HepG2 (cell line): ENCODE measurements around the gene NR0B1. TPM values are rescaled to one million over a fixed set of nuclear protein-coding genes. Genes with fewer than 3 reads are reported as not detected.

Experiments used
- ATAC-seq: fragments of 200-7000 bp; cut with Tn5 transposase; 3 replicates; pipeline ENCODE4 v1.9.1; 2020; ENCODE audit warnings: mild to moderate bottlenecking, moderate library complexity
- BruUV-seq: library from RNA; stranded (reverse); fragments of 400-500 nt; replicated peaks from 2 replicates; lab custom pipeline; 2021; lab: Mats Ljungman, UMichigan
- CTCF ChIA-PET: fragments of 300-600 bp; formaldehyde crosslinking; extraction: SDS; loops from one replicate; lab custom pipeline; 2021; ENCODE audit warnings: low total read pairs, inconsistent platforms, low intra/inter-chr PET ratio; lab: Yijun Ruan, JAX
- POLR2A ChIA-PET: fragments of 350-600 bp; sonication (Branson Sonifier 250); formaldehyde crosslinking; loops from one replicate; lab custom pipeline; 2020; ENCODE audit warnings: antibody characterized with exemption, inconsistent platforms; lab: Yijun Ruan, JAX
- DNase-seq: peaks from one replicate; pipeline ENCODE4 v3.0.0-alpha.2; 2015; ENCODE audit warnings: low spot score
- FAIRE-seq: peaks from 3 replicates; lab custom pipeline; 2011; peaks lifted over from hg19 to GRCh38; lab: Jason Lieb, UNC
- H2AFZ ChIP-seq: one replicate; pipeline ENCODE4 v1.6.1; 2011; ENCODE audit warnings: low read length, inconsistent platforms
- H3K27ac ChIP-seq: fragments of 300-600 bp; 3 replicates; pipeline ENCODE4 v1.8.0; 2011; ENCODE audit warnings: mixed run types, mild to moderate bottlenecking, mixed read lengths, low read length, inconsistent platforms; ENCODE audit not compliant: insufficient read depth; ENCODE audit errors: extremely low read length
- H3K27me3 ChIP-seq, 2 experiments: fragments of 200-600 bp in 1 of 2; 2 replicates in 1 of 2; 3 replicates in 1 of 2; pipeline versions ENCODE4 v1.6.0 to v1.8.0; 2011; ENCODE audit warnings: low read length in 2 of 2, mild to moderate bottlenecking in 2 of 2, moderate library complexity in 2 of 2, inconsistent platforms in 1 of 2; ENCODE audit not compliant: insufficient read depth in 2 of 2, control insufficient read depth in 1 of 2
- H3K36me3 ChIP-seq, 2 experiments: fragments of 200-600 bp in 1 of 2; replicated peaks in 1 of 2; 2 replicates in 1 of 2; 3 replicates in 1 of 2; pipeline versions ENCODE4 v1.5.1 to v1.8.0; 2011; ENCODE audit warnings: low read length in 2 of 2, inconsistent platforms in 1 of 2; ENCODE audit not compliant: insufficient read depth in 2 of 2, control insufficient read depth in 1 of 2
- H3K4me1 ChIP-seq: 2 replicates; pipeline ENCODE4 v1.5.1; 2012; ENCODE audit warnings: low read length, inconsistent platforms; ENCODE audit not compliant: insufficient read depth
- H3K4me2 ChIP-seq: 2 replicates; pipeline ENCODE4 v1.6.0; 2011; ENCODE audit warnings: low read depth, low read length, inconsistent platforms
- H3K4me3 ChIP-seq, 3 experiments: fragments of 200-600 bp in 1 of 3; sonication (generic), shearing (Covaris generic) in 1 of 3; replicated peaks in 1 of 3; 2 replicates each; pipeline ENCODE4 v1.5.1; 2011 to 2016; ENCODE audit warnings: low read length in 3 of 3, inconsistent platforms in 2 of 3, low read depth in 2 of 3, mild to moderate bottlenecking in 2 of 3, control low read depth in 1 of 3, mixed read lengths in 1 of 3; ENCODE audit not compliant: insufficient read depth in 1 of 3
- H3K79me2 ChIP-seq: one replicate; pipeline ENCODE4 v1.6.1; 2011; ENCODE audit warnings: low read length, inconsistent platforms; ENCODE audit not compliant: insufficient read depth
- H3K9ac ChIP-seq: 2 replicates; pipeline ENCODE4 v1.6.0; 2011; ENCODE audit warnings: mild to moderate bottlenecking, low read depth, low read length, inconsistent platforms; ENCODE audit not compliant: insufficient read depth
- H3K9me3 ChIP-seq: 2 replicates; pipeline ENCODE4 v1.5.1; 2012; ENCODE audit warnings: mild to moderate bottlenecking, low read length
- H4K20me1 ChIP-seq: 2 replicates; pipeline ENCODE4 v1.6.0; 2011; ENCODE audit warnings: inconsistent platforms, mild to moderate bottlenecking, low read length, moderate library complexity; ENCODE audit not compliant: insufficient read depth
- CENPBD1 ChIP-seq: sonication (generic); formaldehyde crosslinking; IDR thresholded peaks from 2 replicates; pipeline ENCODE4 v1.8.0; 2022; ENCODE audit warnings: missing genetic modification reagents, low read depth, mild to moderate bottlenecking, borderline replicate concordance
- EHMT2 ChIP-seq: fragments of 200-600 bp; sonication (generic); IDR thresholded peaks from 2 replicates; pipeline ENCODE4 v1.7.0; 2017; ENCODE audit warnings: antibody characterized with exemption, low read depth, low read length, borderline replicate concordance
- ESRRA ChIP-seq: sonication (generic); formaldehyde crosslinking; IDR thresholded peaks from 2 replicates; pipeline ENCODE4 v1.5.1; 2020; ENCODE audit warnings: mild to moderate bottlenecking, low read depth, missing genetic modification reagents
- ETS1 ChIP-seq: sonication (generic); formaldehyde crosslinking; IDR thresholded peaks from 2 replicates; pipeline ENCODE4 v1.4.0; 2020; ENCODE audit warnings: missing genetic modification reagents
- KAT7 ChIP-seq: IDR thresholded peaks from 2 replicates; pipeline ENCODE4 v1.6.1; 2018; ENCODE audit warnings: borderline replicate concordance, missing compliant biosample characterization
- MZF1 ChIP-seq: sonication (generic); formaldehyde crosslinking; IDR thresholded peaks from 2 replicates; pipeline ENCODE4 v1.8.1; 2023; ENCODE audit warnings: mild to moderate bottlenecking, missing genetic modification reagents, borderline replicate concordance
- NCOA5 ChIP-seq: sonication (generic); formaldehyde crosslinking; IDR thresholded peaks from 2 replicates; pipeline ENCODE4 v1.4.0; 2020; ENCODE audit warnings: missing genetic modification reagents
- NCOR1 ChIP-seq: fragments of 200-600 bp; sonication (generic); IDR thresholded peaks from 2 replicates; pipeline ENCODE4 v1.7.0; 2017; ENCODE audit warnings: antibody characterized with exemption, low read length, borderline replicate concordance
- NFAT5 ChIP-seq: sonication (generic); formaldehyde crosslinking; IDR thresholded peaks from 2 replicates; pipeline ENCODE4 v1.4.0; 2020; ENCODE audit warnings: missing genetic modification reagents
- NR3C1 ChIP-seq: sonication (generic); formaldehyde crosslinking; IDR thresholded peaks from 2 replicates; pipeline ENCODE4 v1.4.0; 2020; ENCODE audit warnings: missing genetic modification reagents
- ONECUT2 ChIP-seq: sonication (generic); formaldehyde crosslinking; IDR thresholded peaks from 2 replicates; pipeline ENCODE4 v1.4.0; 2020; ENCODE audit warnings: missing genetic modification reagents
- PHB2 ChIP-seq: fragments of 450-650 bp; IDR thresholded peaks from 2 replicates; pipeline ENCODE4 v1.6.1; 2018; ENCODE audit not compliant: partially characterized antibody
- ZEB1 ChIP-seq: IDR thresholded peaks from 2 replicates; pipeline ENCODE4 v1.6.1; 2012; ENCODE audit warnings: mild to moderate bottlenecking, low read depth, inconsistent platforms; ENCODE audit not compliant: insufficient replicate concordance
- ZFP62 ChIP-seq: sonication (generic); formaldehyde crosslinking; IDR thresholded peaks from 2 replicates; pipeline ENCODE4 v1.4.0; 2020; ENCODE audit warnings: missing genetic modification reagents
- ZFP90 ChIP-seq: sonication (generic); formaldehyde crosslinking; IDR thresholded peaks from 2 replicates; pipeline ENCODE4 v1.8.0; 2022; ENCODE audit warnings: missing genetic modification reagents, mild to moderate bottlenecking, inconsistent platforms, borderline replicate concordance
- ZNF251 ChIP-seq: sonication (generic); formaldehyde crosslinking; IDR thresholded peaks from 2 replicates; pipeline ENCODE4 v1.9.0; 2021; ENCODE audit warnings: mild to moderate bottlenecking, missing genetic modification reagents
- ZNF382 ChIP-seq: sonication (generic); formaldehyde crosslinking; IDR thresholded peaks from 2 replicates; pipeline ENCODE4 v1.5.0; 2020; ENCODE audit warnings: missing genetic modification reagents, mild to moderate bottlenecking, borderline replicate concordance
- in situ Hi-C: cut with HindIII; loops from 2 replicates; pipeline ENCODE4 v1.10.0; 2017; ENCODE audit warnings: low pct_unique_long_range_greater_than_20kb; ENCODE audit not compliant: extremely low pct_ligation_motif_present
- intact Hi-C: fragments of 100-400 bp; cut with micrococcal nuclease; formaldehyde crosslinking; loops from one replicate; pipeline ENCODE4 v1.10.0; 2022; ENCODE audit not compliant: unreplicated experiment
- polyA plus RNA-seq, 8 experiments: library from polyadenylated mRNA; depleted of rRNA in 3 of 8; stranded (reverse) in 7 of 8; unstranded in 1 of 8; fragments of >200 nt; fragmentation: Illumina TruSeq in 4 of 8; extraction: Trizol in 4 of 8; gene quantifications; 2 replicates each; pipeline versions ENCODE4 v1.2.1 to v1.2.3, GENCODE V29; 2011 to 2016; ENCODE audit warnings: low read depth in 4 of 8, missing spikeins in 1 of 8, mixed read lengths in 1 of 8; ENCODE audit not compliant: insufficient read depth in 1 of 8
- total RNA-seq, 5 experiments: library from RNA; depleted of rRNA; stranded (reverse); fragments of >200 nt; fragmentation: Illumina TruSeq; extraction: Trizol; gene quantifications; 2 replicates each; pipeline ENCODE4 v1.2.3, GENCODE V29; 2016; ENCODE audit warnings: low read depth in 1 of 5

NR0B1 gene
- total and polyA plus RNA-seq, 2 of the 13 experiments (the other 11 are each of a cell fraction or from before 2014, with no cell fraction given), result not detected

- POLR2A ChIA-PET, result no interaction called here
- H3K4me1 ChIP-seq, result no peaks in the 10 kb centered on the region
- DNase-seq (no peak), FAIRE-seq (no peak), ATAC-seq (no peak)
- no peak overlapping the region for H2AFZ ChIP-seq
- no peaks in the 10 kb centered on the region for H4K20me1 ChIP-seq
- H3K79me2 ChIP-seq, result no peaks in the 10 kb centered on the region
- H3K4me3 ChIP-seq, result no peak overlapping the region
- in situ Hi-C loops, result no loop called here
- no TSS peak for BruUV-seq
- no peak overlapping the region for H3K27ac ChIP-seq
- CTCF ChIA-PET, result no interaction called here
- TF ChIP-seq NCOA5 (no peak), ZEB1 (no peak), NCOR1 (no peak), ZNF382 (CRISPR knock-in tag) (no peak), CENPBD1 (CRISPR knock-in tag) (no peak), ZNF251 (no peak), NFAT5 (CRISPR knock-in tag) (no peak), ESRRA (CRISPR knock-in tag) (no peak), PHB2 (no peak), NR3C1 (CRISPR knock-in tag) (no peak), ONECUT2 (CRISPR knock-in tag) (no peak), MZF1 (CRISPR knock-in tag) (no peak), ETS1 (no peak), EHMT2 (no peak), ZFP90 (CRISPR knock-in tag) (no peak), KAT7 (CRISPR knock-in tag) (no peak), ZFP62 (CRISPR knock-in tag) (no peak)
- no peak overlapping the region for H3K4me2 ChIP-seq
- H3K9ac ChIP-seq, result no peak overlapping the region
- no peaks in the 10 kb centered on the region for H3K36me3 ChIP-seq
- H3K27me3 ChIP-seq, result no peaks in the 10 kb centered on the region
- no peaks in the 10 kb centered on the region for H3K9me3 ChIP-seq
- intact Hi-C loops, result no loop called here
Measured at GRCh38 chrX:30282527-30282926, 26.7 kb downstream of the NR0B1 start.
